Measurements from ENCODE around the gene TFEC.
"Not testable (repeated sequence)": the region's sequence is repeated elsewhere in the genome, so short reads cannot be mapped to it uniquely, and the experiment has no call there.

The TFEC gene

GRCh38 chr7:115987486-115987885 lies 43.1 kb downstream of the TFEC start:
- no peak for DNase-seq

- DNase-seq = no peak
These were observed 46.5 kb downstream of the TFEC start for GRCh38 chr7:115984105-115984504.

GRCh38 chr7:115980159-115980558 lies 50.4 kb downstream of the TFEC start:
- no peak for DNase-seq

- DNase-seq = no peak
These were observed 53.9 kb downstream of the TFEC start for GRCh38 chr7:115976651-115977050.

GRCh38 chr7:115975766-115976165 lies 54.8 kb downstream of the TFEC start:
- DNase-seq = no peak

- no peak for DNase-seq
These were observed 57.2 kb downstream of the TFEC start for GRCh38 chr7:115973406-115973805.

GRCh38 chr7:115971506-115971905 lies 59.1 kb downstream of the TFEC start:
- no peak for DNase-seq

- DNase-seq = no peak
These were observed 62.0 kb downstream of the TFEC start for GRCh38 chr7:115968596-115968995.

GRCh38 chr7:115968171-115968570 lies 62.4 kb downstream of the TFEC start:
- DNase-seq = no peak

GRCh38 chr7:115965796-115966475 lies 64.6 kb downstream of the TFEC start:
- no peak for DNase-seq

- DNase-seq = no peak
These were observed 65.3 kb downstream of the TFEC start for GRCh38 chr7:115965236-115965635.

GRCh38 chr7:115964799-115965198 lies 65.8 kb downstream of the TFEC start:
- DNase-seq = no peak

- DNase-seq = no peak
These were observed 68.2 kb downstream of the TFEC start for GRCh38 chr7:115962340-115962739.

- DNase-seq = peak; percentile 41 to 73
These were observed 76.8 kb downstream of the TFEC start for GRCh38 chr7:115953592-115954255.

GRCh38 chr7:115952832-115953231 lies 77.7 kb downstream of the TFEC start:
- DNase-seq = no peak

- no peak for DNase-seq
These were observed 79.0 kb downstream of the TFEC start for GRCh38 chr7:115951547-115951946.

- no peak for DNase-seq
These were observed 88.8 kb downstream of the TFEC start for GRCh38 chr7:115941703-115942268.

- DNase-seq = no peak
These were observed 90.0 kb downstream of the TFEC start for GRCh38 chr7:115940460-115941060.

GRCh38 chr7:115937960-115938359 lies 92.6 kb downstream of the TFEC start:
- DNase-seq = no peak

GRCh38 chr7:115933471-115933870 lies 97.1 kb downstream of the TFEC start:
- DNase-seq = peak; percentile 55 to 88

GRCh38 chr7:115932880-115933279 lies 97.7 kb downstream of the TFEC start:
- DNase-seq = peak in 1 of 2 experiments; percentile 15

GRCh38 chr7:115930184-115930583 lies 100.4 kb downstream of the TFEC start:
- not testable (repeated sequence) for DNase-seq

- DNase-seq = not testable (repeated sequence)
These were observed 100.8 kb downstream of the TFEC start for GRCh38 chr7:115929736-115930135.

- no peak for DNase-seq
These were observed 106.2 kb downstream of the TFEC start for GRCh38 chr7:115924411-115924810.
